Panc1 (cell line): ENCODE results near the gene USP48. TPM values are rescaled to one million over a fixed set of nuclear protein-coding genes. Genes with fewer than 3 reads are reported as not detected.

Experiments
- ATAC-seq: fragments of 200-7000 bp; cut with Tn5 transposase; 2 replicates; pipeline ENCODE4 v1.9.1; 2020; ENCODE audit warnings: mild to moderate bottlenecking, moderate library complexity
- BruUV-seq: library from RNA; stranded (reverse); fragments of 400-500 nt; replicated peaks from 2 replicates; lab custom pipeline; 2021; lab: Mats Ljungman, UMichigan
- CTCF ChIA-PET: fragments of 300-600 bp; sonication (Branson Sonifier 250); formaldehyde crosslinking; loops from one replicate; lab custom pipeline; 2022; ENCODE audit warnings: antibody characterized with exemption; lab: Charles Lee
- POLR2A ChIA-PET: fragments of 300-600 bp; sonication (Branson Sonifier 250); formaldehyde crosslinking; loops from one replicate; lab custom pipeline; 2022; ENCODE audit warnings: antibody characterized with exemption; lab: Charles Lee
- DNase-seq: peaks from one replicate; pipeline ENCODE4 v3.0.0-alpha.2; 2010; ENCODE audit warnings: low read depth, low spot score
- H3K27ac ChIP-seq: 2 replicates; pipeline ENCODE4 v1.5.1; 2011; ENCODE audit warnings: mild to moderate bottlenecking, low read length, inconsistent platforms
- H3K27me3 ChIP-seq: fragments of 200-500 bp; sonication (Bioruptor generic); 2 replicates; pipeline ENCODE4 v1.6.0; 2014; ENCODE audit warnings: low read length, inconsistent platforms; ENCODE audit not compliant: control insufficient read depth, insufficient read depth
- H3K36me3 ChIP-seq: fragments of 200-500 bp; sonication (Bioruptor generic); 2 replicates; pipeline ENCODE4 v1.5.1; 2014; ENCODE audit warnings: inconsistent platforms, mild to moderate bottlenecking, low read length, moderate library complexity; ENCODE audit not compliant: control insufficient read depth, insufficient read depth
- H3K4me1 ChIP-seq: 2 replicates; pipeline ENCODE4 v1.5.1; 2011; ENCODE audit warnings: inconsistent platforms, mild to moderate bottlenecking, low read length, moderate library complexity; ENCODE audit not compliant: control insufficient read depth, insufficient read depth
- H3K4me3 ChIP-seq, 2 experiments: 2 replicates each; pipeline ENCODE4 v1.5.1; 2011 to 2012; ENCODE audit warnings: low read depth in 2 of 2, low read length in 2 of 2, mild to moderate bottlenecking in 2 of 2, inconsistent platforms in 1 of 2, moderate library complexity in 1 of 2
- H3K9me3 ChIP-seq: fragments of 200-500 bp; sonication (Bioruptor generic); 2 replicates; pipeline ENCODE4 v1.5.1; 2014; ENCODE audit warnings: low read depth, mild to moderate bottlenecking, inconsistent platforms, low read length, moderate library complexity; ENCODE audit not compliant: control insufficient read depth, insufficient read depth
- CTCF ChIP-seq: fragments of 450-650 bp; IDR thresholded peaks from 2 replicates; pipeline ENCODE4 v1.5.1; 2017; ENCODE audit warnings: mild to moderate bottlenecking
- POLR2AphosphoS5 ChIP-seq: IDR thresholded peaks from 2 replicates; pipeline ENCODE4 v1.6.1; 2012; ENCODE audit warnings: mild to moderate bottlenecking, low read depth, low read length, moderate library complexity
- REST ChIP-seq, 2 experiments: IDR thresholded peaks; 2 replicates each; pipeline ENCODE4 v1.6.1; 2011 to 2012; ENCODE audit warnings: low read depth in 2 of 2, control low read depth in 1 of 2, low read length in 1 of 2, mild to moderate bottlenecking in 1 of 2, moderate library complexity in 1 of 2; ENCODE audit not compliant: insufficient read depth in 1 of 2
- SIN3A ChIP-seq: IDR thresholded peaks from 2 replicates; pipeline ENCODE4 v1.6.1; 2012; ENCODE audit warnings: low read depth, mild to moderate bottlenecking, low read length, moderate library complexity, borderline replicate concordance; ENCODE audit not compliant: insufficient read depth
- TCF7L2 ChIP-seq: IDR thresholded peaks from 2 replicates; pipeline ENCODE4 v1.6.1; 2011; ENCODE audit warnings: mild to moderate bottlenecking, low read depth, low read length, inconsistent platforms
- in situ Hi-C: cut with HindIII; loops from 2 replicates; pipeline ENCODE4 v1.10.0; 2016; ENCODE audit warnings: low sequenced_read_pairs, low pct_unique_long_range_greater_than_20kb
- intact Hi-C: fragments of 100-400 bp; cut with micrococcal nuclease; formaldehyde crosslinking; loops from one replicate; pipeline ENCODE4 v1.10.0; 2022; ENCODE audit not compliant: unreplicated experiment
- total RNA-seq: library from RNA; stranded (reverse); gene quantifications from one replicate; pipeline ENCODE4 v1.2.1, GENCODE V29; 2021; ENCODE audit not compliant: unreplicated experiment

Gene USP48
- total RNA-seq, 1 experiment from 2014 or later: 71.6 TPM

- ATAC-seq (no peak), DNase-seq (no peak)
- no peak overlapping the region for H3K27ac ChIP-seq
- no peak overlapping the region for H3K4me3 ChIP-seq
- POLR2A ChIA-PET: no interaction called here
- CTCF ChIA-PET: interaction anchor here (0.6 to 0.8 kb wide), 2 partner anchors 30 to 49 kb away, joined by 3 to 6 read pairs; no protein-coding TSS in a partner anchor
- H3K4me1 ChIP-seq: no peaks in the 10 kb centered on the region
- H3K36me3 ChIP-seq: peaks cover 26% of the 10 kb centered on the region; the same call in 1 of the 2 replicates
- no peak for TF ChIP-seq SIN3A
- intact Hi-C loops: no loop called here
- BruUV-seq: no TSS peak
- H3K27me3 ChIP-seq: no peaks in the 10 kb centered on the region
- H3K9me3 ChIP-seq: no peaks in the 10 kb centered on the region
- in situ Hi-C loops: no loop called here
Measured at GRCh38 chr1:21752186-21752585, 30.8 kb downstream of the USP48 start.

- ATAC-seq (no peak), DNase-seq (no peak)
- Histone ChIP-seq H3K9me3 (no peaks in the 10 kb centered on the region), H3K36me3 (peaks cover 31% of the 10 kb centered on the region; the same call in 1 of the 2 replicates), H3K4me3 (no peak overlapping the region), H3K27ac (no peak overlapping the region), H3K27me3 (no peaks in the 10 kb centered on the region), H3K4me1 (no peaks in the 10 kb centered on the region)
- ChIA-PET POLR2A (no interaction called here), CTCF (no interaction called here)
- no TSS peak for BruUV-seq
- intact Hi-C loops (no loop called here), in situ Hi-C loops (no loop called here)
- TF ChIP-seq POLR2AphosphoS5 (no peak), REST (IDR thresholded peaks at IDR 0.05; ENCODE audit: insufficient read depth in 1 of 2, low read depth in 2 of 2, low read length in 1 of 2) (no peak), TCF7L2 (no peak), SIN3A (no peak), CTCF (no peak)
Measured at GRCh38 chr1:21751281-21751680, 31.7 kb downstream of the USP48 start.

- no peaks in the 10 kb centered on the region for H3K27me3 ChIP-seq
- DNase-seq: no peak
- in situ Hi-C loops (no loop called here), intact Hi-C loops (no loop called here)
- CTCF ChIA-PET: interaction anchor here (0.7 kb wide), 1 partner anchor 246 kb away, joined by 4 read pairs; no protein-coding TSS in a partner anchor
- POLR2A ChIA-PET: no interaction called here
- TF ChIP-seq REST (IDR thresholded peaks at IDR 0.05; ENCODE audit: insufficient read depth in 1 of 2, low read depth in 2 of 2, low read length in 1 of 2) (no peak), TCF7L2 (no peak), SIN3A (no peak), POLR2AphosphoS5 (no peak), CTCF (no peak)
- H3K36me3 ChIP-seq: peaks cover 31% of the 10 kb centered on the region; the same call in 1 of the 2 replicates
- H3K9me3 ChIP-seq: no peaks in the 10 kb centered on the region
- ATAC-seq: no peak
- H3K4me3 ChIP-seq: no peak overlapping the region
- BruUV-seq: no TSS peak
- H3K4me1 ChIP-seq: no peaks in the 10 kb centered on the region
- no peak overlapping the region for H3K27ac ChIP-seq
Measured at GRCh38 chr1:21750841-21751240, 32.1 kb downstream of the USP48 start.
